A549 (cell line): ENCODE data around the gene HSD11B1L. TPM values are rescaled to one million over a fixed set of nuclear protein-coding genes. Genes with fewer than 3 reads are reported as not detected.

Experiments
- ATAC-seq, 2 experiments: fragments of 200-7000 bp in 1 of 2; fragments of >200 bp in 1 of 2; cut with Nextera tagmentation in 1 of 2; cut with Tn5 transposase in 1 of 2; 3 replicates each; pipeline versions ENCODE4 v1.8.0 to v1.9.1; 2018 to 2020; ENCODE audit warnings: mild to moderate bottlenecking in 1 of 2, moderate library complexity in 1 of 2
- CTCF ChIA-PET: fragments of 300-600 bp; sonication (Branson Sonifier 250); formaldehyde crosslinking; extraction: SDS; loops from one replicate; lab custom pipeline; 2021; ENCODE audit warnings: antibody characterized with exemption, inconsistent platforms; lab: Yijun Ruan, JAX
- POLR2A ChIA-PET: fragments of 350-600 bp; formaldehyde crosslinking; extraction: SDS; loops from one replicate; lab custom pipeline; 2021; ENCODE audit warnings: antibody characterized with exemption, inconsistent platforms; lab: Yijun Ruan, JAX
- DNase-seq, 2 experiments: peaks; one replicate each; pipeline versions ENCODE4 v3.0.0 to v3.0.0-alpha.2; 2011 to 2016; ENCODE audit warnings: low read depth in 1 of 2, low spot score in 1 of 2
- FAIRE-seq: peaks from 2 replicates; lab custom pipeline; 2011; peaks lifted over from hg19 to GRCh38; lab: Jason Lieb, UNC
- H3K27ac ChIP-seq, 2 experiments: fragments of >200 bp; sonication (Bioruptor Twin); formaldehyde crosslinking; 3 replicates each; pipeline ENCODE4 v1.5.1; 2016 to 2017
- H3K4me1 ChIP-seq: fragments of >200 bp; sonication (Bioruptor Twin); formaldehyde crosslinking; 3 replicates; pipeline ENCODE4 v1.6.1; 2016
- H3K4me2 ChIP-seq: fragments of >200 bp; sonication (Bioruptor Twin); formaldehyde crosslinking; 3 replicates; pipeline ENCODE4 v1.6.1; 2016
- H3K4me3 ChIP-seq: fragments of >200 bp; sonication (Bioruptor Twin); formaldehyde crosslinking; 3 replicates; pipeline ENCODE4 v1.5.1; 2016
- H3K9me3 ChIP-seq: fragments of >200 bp; sonication (Bioruptor Twin); formaldehyde crosslinking; 3 replicates; pipeline ENCODE4 v1.6.1; 2016
- CBX8 ChIP-seq: fragments of 200-600 bp; sonication (generic); IDR thresholded peaks from 2 replicates; pipeline ENCODE4 v1.6.1; 2016
- CHD2 ChIP-seq: fragments of 150-350 bp; IDR thresholded peaks from 2 replicates; pipeline ENCODE4 v1.6.1; 2014; ENCODE audit warnings: low read length; ENCODE audit not compliant: partially characterized antibody
- CHD4 ChIP-seq: fragments of 200-600 bp; sonication (generic); IDR thresholded peaks from 2 replicates; pipeline ENCODE4 v1.6.1; 2016; ENCODE audit warnings: antibody characterized with exemption, mild to moderate bottlenecking, borderline replicate concordance
- EHF ChIP-seq: fragments of 250-450 bp; sonication (Bioruptor Pico); IDR thresholded peaks from 2 replicates; pipeline ENCODE4 v1.5.0; 2020; ENCODE audit warnings: mild to moderate bottlenecking
- EP300 ChIP-seq, 2 experiments: fragments of >200 bp; sonication (Bioruptor Twin); formaldehyde crosslinking; IDR thresholded peaks; 2 replicates in 1 of 2; 3 replicates in 1 of 2; pipeline ENCODE4 v1.6.1; 2016 to 2017
- FOSB ChIP-seq: fragments of 250-450 bp; sonication (Bioruptor Pico); IDR thresholded peaks from 2 replicates; pipeline ENCODE4 v1.5.0; 2020; ENCODE audit warnings: mild to moderate bottlenecking, moderate library complexity
- FOSL2 ChIP-seq, 2 experiments: fragments of 450-650 bp in 1 of 2; fragments of >200 bp in 1 of 2; sonication (Bioruptor Twin) in 1 of 2; formaldehyde crosslinking; IDR thresholded peaks; 2 replicates each; pipeline versions ENCODE4 v1.5.0 to v1.6.1; 2016 to 2020; ENCODE audit warnings: mild to moderate bottlenecking in 1 of 2, moderate library complexity in 1 of 2
- FOXS1 ChIP-seq: fragments of 250-450 bp; sonication (Bioruptor Pico); IDR thresholded peaks from 2 replicates; pipeline ENCODE4 v1.5.0; 2020; ENCODE audit warnings: mild to moderate bottlenecking, moderate library complexity
- KDM5A ChIP-seq: fragments of 200-600 bp; sonication (generic); IDR thresholded peaks from 2 replicates; pipeline ENCODE4 v1.6.1; 2016; ENCODE audit warnings: antibody characterized with exemption, mild to moderate bottlenecking
- MAZ ChIP-seq: fragments of 150-350 bp; IDR thresholded peaks from 2 replicates; pipeline ENCODE4 v1.6.1; 2014; ENCODE audit warnings: antibody characterized with exemption, low read depth, low read length, borderline replicate concordance
- PHF8 ChIP-seq: fragments of 200-600 bp; sonication (generic); IDR thresholded peaks from 2 replicates; pipeline ENCODE4 v1.6.1; 2016; ENCODE audit warnings: low read depth, mild to moderate bottlenecking, antibody characterized with exemption, moderate library complexity, borderline replicate concordance
- POLR2AphosphoS2 ChIP-seq: conservative IDR thresholded peaks from 2 replicates; pipeline ENCODE4 v1.6.1; 2012; ENCODE audit warnings: low read length, improper control_type of control experiment, inconsistent platforms
- RARB ChIP-seq: fragments of 250-450 bp; sonication (Bioruptor Pico); IDR thresholded peaks from 2 replicates; pipeline ENCODE4 v1.8.0; 2021; ENCODE audit warnings: mild to moderate bottlenecking, moderate library complexity
- RFX5 ChIP-seq: fragments of 450-650 bp; IDR thresholded peaks from 2 replicates; pipeline ENCODE4 v1.7.1; 2014; ENCODE audit warnings: antibody characterized with exemption, mild to moderate bottlenecking, moderate library complexity
- SMC3 ChIP-seq: fragments of >200 bp; sonication (Bioruptor Twin); formaldehyde crosslinking; IDR thresholded peaks from 3 replicates; pipeline ENCODE4 v1.6.1; 2018; ENCODE audit warnings: inconsistent platforms
- SREBF2 ChIP-seq: fragments of 450-650 bp; IDR thresholded peaks from 2 replicates; pipeline ENCODE4 v1.6.1; 2014; ENCODE audit warnings: mild to moderate bottlenecking, moderate library complexity
- ZNF302 ChIP-seq: fragments of 250-450 bp; sonication (Bioruptor Pico); IDR thresholded peaks from 2 replicates; pipeline ENCODE4 v1.9.0; 2021; ENCODE audit warnings: inconsistent platforms, mild to moderate bottlenecking, moderate library complexity
- WGBS: methylation state at CpG from one replicate; pipeline ENCODE4 v1.1.6; 2017; ENCODE audit errors: missing lambda C conversion rate; 5-methylcytosine and 5-hydroxymethylcytosine counted together
- polyA plus RNA-seq, 4 experiments: library from polyadenylated mRNA; depleted of rRNA in 3 of 4; stranded (reverse); fragments of >200 nt; fragmentation: RNase III in 1 of 4; extraction: RNeasy Plus Mini Kit Qiagen cat#74134 plus additional on column Dnase treatment in 1 of 4; gene quantifications; 2 replicates in 3 of 4; 3 replicates in 1 of 4; pipeline ENCODE4 v1.2.3, GENCODE V29; 2011 to 2017
- TF ChIP-seq, protein P1 (sequence below): IDR thresholded peaks from 2 replicates; pipeline ENCODE4 v1.6.1; 2012; ENCODE audit warnings: low read depth, borderline replicate concordance
- TF ChIP-seq, protein P2 (sequence below): fragments of >200 bp; sonication (Bioruptor Twin); formaldehyde crosslinking; IDR thresholded peaks from 2 replicates; pipeline ENCODE4 v1.6.1; 2016
- TF ChIP-seq, protein P3 (sequence below): IDR thresholded peaks from 2 replicates; pipeline ENCODE4 v1.6.1; 2012
- TF ChIP-seq, protein P4 (sequence below): fragments of >200 bp; sonication (Bioruptor Twin); formaldehyde crosslinking; IDR thresholded peaks from 3 replicates; pipeline ENCODE4 v1.5.1; 2016
- TF ChIP-seq, protein P5 (sequence below): IDR thresholded peaks from 2 replicates; pipeline ENCODE4 v1.6.1; 2012

Gene HSD11B1L
- polyA plus RNA-seq, 2 of the 4 experiments (the other 2 are of a cell fraction) = 2.8 to 4.8 TPM

GRCh38 chr19:5706876-5707573 is 26.2 kb downstream of the HSD11B1L start:
- FAIRE-seq (no peak), ATAC-seq (no peak)
- whole genome bisulfite sequencing = 95% methylated on average over 24 of the region's 35 CpGs
- 0 out of 3 replicates have a peak, but pooled peaks cover 3% of the 10 kb centered on the region for H3K4me1 ChIP-seq
- no peak overlapping the region for H3K27ac ChIP-seq
- CTCF ChIA-PET = interaction anchor here (1.2 to 2.3 kb wide), 3 partner anchors 14 to 18 kb away, joined by 3 to 7 read pairs (median 4); partner anchors contain the start of genes CATSPERD and RPL36
- POLR2A ChIA-PET = interaction anchor here (1.9 kb wide), 1 partner anchor 17 kb away, joined by 5 read pairs; the partner anchor contains the start of gene RPL36
- TF ChIP-seq CBX8 = no peak
- TF ChIP-seq, protein P1, sequence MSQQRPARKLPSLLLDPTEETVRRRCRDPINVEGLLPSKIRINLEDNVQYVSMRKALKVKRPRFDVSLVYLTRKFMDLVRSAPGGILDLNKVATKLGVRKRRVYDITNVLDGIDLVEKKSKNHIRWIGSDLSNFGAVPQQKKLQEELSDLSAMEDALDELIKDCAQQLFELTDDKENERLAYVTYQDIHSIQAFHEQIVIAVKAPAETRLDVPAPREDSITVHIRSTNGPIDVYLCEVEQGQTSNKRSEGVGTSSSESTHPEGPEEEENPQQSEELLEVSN = no peak
- no peak for TF ChIP-seq CHD4
- TF ChIP-seq SREBF2 = no peak
- no peak for TF ChIP-seq FOSB (CRISPR knock-in tag)
- no peak for TF ChIP-seq EP300 (IDR thresholded peaks at IDR 0.05)
- TF ChIP-seq, all 56 proteins: peak for 0
- Histone ChIP-seq H3K9me3 (no peaks in the 10 kb centered on the region), H3K4me3 (no peak overlapping the region), H3K4me2 (no peak overlapping the region)
- DNase-seq = no peak

DNA sequence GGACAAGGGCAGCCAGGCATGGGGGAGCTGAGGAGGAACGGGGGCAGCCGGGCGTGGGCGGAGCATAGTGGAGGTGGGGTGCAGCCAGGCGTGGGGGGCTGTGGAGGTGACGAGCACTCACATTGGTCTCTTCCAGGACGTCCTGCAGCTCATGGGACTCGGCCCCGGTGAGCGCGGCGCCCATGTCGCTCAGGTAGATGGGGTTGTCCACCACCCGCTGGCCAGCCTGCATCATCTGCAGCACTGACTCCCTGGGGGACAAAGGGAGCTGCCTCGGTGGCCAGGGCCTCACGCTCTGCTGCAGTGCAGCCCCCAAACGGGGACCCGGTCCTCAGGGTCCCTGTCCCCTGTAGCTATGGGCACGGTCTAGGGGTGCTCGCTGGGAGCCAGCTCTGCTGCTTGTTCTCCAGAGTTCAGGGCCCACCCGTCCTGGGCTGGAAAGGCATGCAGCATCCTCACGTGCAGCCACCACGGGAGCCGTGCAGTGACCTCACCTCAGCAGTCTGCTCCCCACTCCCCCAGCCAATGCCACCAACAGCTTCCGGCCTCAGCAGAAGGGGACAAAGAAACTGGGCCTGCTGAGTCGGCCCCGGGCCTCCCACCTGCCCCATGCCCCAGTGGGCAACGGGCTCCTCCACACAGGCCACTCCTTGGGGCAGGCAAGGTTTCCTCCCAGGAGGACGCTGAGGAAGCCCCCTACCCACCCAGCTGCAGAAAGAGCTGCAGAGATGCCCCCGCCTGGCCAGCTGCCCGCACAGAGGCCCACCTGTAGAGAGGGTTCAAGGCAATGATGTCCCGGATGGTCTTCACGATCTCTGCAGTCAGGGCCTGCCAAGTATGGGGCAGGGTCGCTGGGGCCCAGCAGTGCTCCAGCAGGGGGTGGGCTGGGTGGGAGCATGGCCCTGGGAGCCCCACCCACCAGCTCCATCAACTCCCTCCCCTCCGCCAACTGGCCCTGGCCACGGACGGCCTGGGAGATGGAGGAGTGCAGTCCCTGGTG is 27.0 kb downstream of the HSD11B1L start:
- H3K4me1 ChIP-seq = 0 out of 3 replicates have a peak, but pooled peaks cover 3% of the 10 kb centered on the region
- H3K4me3 ChIP-seq = no peak overlapping the region
- DNase-seq (no peak), FAIRE-seq (no peak), ATAC-seq (no peak)
- H3K27ac ChIP-seq = no peak overlapping the region
- no peaks in the 10 kb centered on the region for H3K9me3 ChIP-seq
- ChIA-PET POLR2A (interaction anchor here (1.0 to 1.9 kb wide), 2 partner anchors 9 to 18 kb away, joined by 3 to 5 read pairs; partner anchors contain the start of gene RPL36), CTCF (interaction anchor here (1.1 to 2.3 kb wide), 4 partner anchors 13 to 86 kb away, joined by 4 to 7 read pairs (median 4); partner anchors contain the start of genes CATSPERD and RPL36)
- TF ChIP-seq FOSB (CRISPR knock-in tag) = no peak
- no peak for TF ChIP-seq KDM5A
- TF ChIP-seq, protein P2, sequence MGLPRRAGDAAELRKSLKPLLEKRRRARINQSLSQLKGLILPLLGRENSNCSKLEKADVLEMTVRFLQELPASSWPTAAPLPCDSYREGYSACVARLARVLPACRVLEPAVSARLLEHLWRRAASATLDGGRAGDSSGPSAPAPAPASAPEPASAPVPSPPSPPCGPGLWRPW = no peak
- no peak for TF ChIP-seq FOSL2 (IDR thresholded peaks at IDR 0.05)
- TF ChIP-seq FOSL2 (CRISPR knock-in tag; IDR thresholded peaks at IDR 0.05) = no peak
- no peak for TF ChIP-seq RFX5
- TF ChIP-seq SMC3 = no peak
- TF ChIP-seq ZNF302 (CRISPR knock-in tag) = no peak
- TF ChIP-seq PHF8 = no peak
- no peak for TF ChIP-seq CBX8
- no peak for TF ChIP-seq SREBF2
- TF ChIP-seq, all 56 proteins: peak for 0
- WGBS = 95% methylated on average over 14 of the region's 37 CpGs
- H3K4me2 ChIP-seq = no peak overlapping the region

GRCh38 chr19:5711025-5711424 is 30.2 kb downstream of the HSD11B1L start:
- no peak overlapping the region for H3K4me3 ChIP-seq
- ATAC-seq (no peak), FAIRE-seq (no peak), DNase-seq (no peak)
- H3K27ac ChIP-seq = no peak overlapping the region
- 98% methylated on average over 7 of the region's 8 CpGs for WGBS
- POLR2A ChIA-PET = no interaction called here
- no peaks in the 10 kb centered on the region for H3K4me1 ChIP-seq
- H3K4me2 ChIP-seq = no peak overlapping the region
- no peaks in the 10 kb centered on the region for H3K9me3 ChIP-seq
- CTCF ChIA-PET = interaction anchor here (0.9 to 3.1 kb wide), 4 partner anchors 9 to 24 kb away, joined by 5 to 14 read pairs (median 10); partner anchors contain the start of genes CATSPERD, LONP1 and RPL36
- TF ChIP-seq POLR2AphosphoS2 (no peak), SREBF2 (no peak), MAZ (no peak), FOSB (CRISPR knock-in tag) (no peak), CHD2 (no peak), RARB (CRISPR knock-in tag) (no peak), ZNF302 (CRISPR knock-in tag) (no peak), EP300 (IDR thresholded peaks at IDR 0.05) (no peak), SMC3 (no peak), EHF (no peak), FOXS1 (CRISPR knock-in tag) (no peak)
- TF ChIP-seq, protein P1 = no peak
- TF ChIP-seq, protein P3, sequence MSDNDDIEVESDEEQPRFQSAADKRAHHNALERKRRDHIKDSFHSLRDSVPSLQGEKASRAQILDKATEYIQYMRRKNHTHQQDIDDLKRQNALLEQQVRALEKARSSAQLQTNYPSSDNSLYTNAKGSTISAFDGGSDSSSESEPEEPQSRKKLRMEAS = no peak
- TF ChIP-seq, protein P4, sequence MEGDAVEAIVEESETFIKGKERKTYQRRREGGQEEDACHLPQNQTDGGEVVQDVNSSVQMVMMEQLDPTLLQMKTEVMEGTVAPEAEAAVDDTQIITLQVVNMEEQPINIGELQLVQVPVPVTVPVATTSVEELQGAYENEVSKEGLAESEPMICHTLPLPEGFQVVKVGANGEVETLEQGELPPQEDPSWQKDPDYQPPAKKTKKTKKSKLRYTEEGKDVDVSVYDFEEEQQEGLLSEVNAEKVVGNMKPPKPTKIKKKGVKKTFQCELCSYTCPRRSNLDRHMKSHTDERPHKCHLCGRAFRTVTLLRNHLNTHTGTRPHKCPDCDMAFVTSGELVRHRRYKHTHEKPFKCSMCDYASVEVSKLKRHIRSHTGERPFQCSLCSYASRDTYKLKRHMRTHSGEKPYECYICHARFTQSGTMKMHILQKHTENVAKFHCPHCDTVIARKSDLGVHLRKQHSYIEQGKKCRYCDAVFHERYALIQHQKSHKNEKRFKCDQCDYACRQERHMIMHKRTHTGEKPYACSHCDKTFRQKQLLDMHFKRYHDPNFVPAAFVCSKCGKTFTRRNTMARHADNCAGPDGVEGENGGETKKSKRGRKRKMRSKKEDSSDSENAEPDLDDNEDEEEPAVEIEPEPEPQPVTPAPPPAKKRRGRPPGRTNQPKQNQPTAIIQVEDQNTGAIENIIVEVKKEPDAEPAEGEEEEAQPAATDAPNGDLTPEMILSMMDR = no peak
- TF ChIP-seq, protein P5, sequence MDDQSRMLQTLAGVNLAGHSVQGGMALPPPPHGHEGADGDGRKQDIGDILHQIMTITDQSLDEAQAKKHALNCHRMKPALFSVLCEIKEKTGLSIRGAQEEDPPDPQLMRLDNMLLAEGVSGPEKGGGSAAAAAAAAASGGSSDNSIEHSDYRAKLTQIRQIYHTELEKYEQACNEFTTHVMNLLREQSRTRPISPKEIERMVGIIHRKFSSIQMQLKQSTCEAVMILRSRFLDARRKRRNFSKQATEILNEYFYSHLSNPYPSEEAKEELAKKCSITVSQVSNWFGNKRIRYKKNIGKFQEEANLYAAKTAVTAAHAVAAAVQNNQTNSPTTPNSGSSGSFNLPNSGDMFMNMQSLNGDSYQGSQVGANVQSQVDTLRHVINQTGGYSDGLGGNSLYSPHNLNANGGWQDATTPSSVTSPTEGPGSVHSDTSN = no peak
